ENCODE results near the gene MCF2. TPM values are rescaled to one million over a fixed set of nuclear protein-coding genes. Genes with fewer than 3 reads are reported as not detected.
"Not testable (repeated sequence)": the region's sequence is repeated elsewhere in the genome, so short reads cannot be mapped to it uniquely, and the experiment has no call there.

The MCF2 gene
- polyA plus RNA-seq, 1 donor: 0.13 TPM

GRCh38 chrX:139702658-139703057, 5.3 kb downstream of the MCF2 start:
- WGBS (ENCODE audit: insufficient coverage, low lambda C conversion rate): no CpG with 5 or more reads among the region's 3 CpGs
- Histone ChIP-seq H3K27me3 (ENCODE audit: control insufficient read depth, insufficient read depth, low read length) (no peaks in the 10 kb centered on the region), H3K4me1 (ENCODE audit: control insufficient read depth, insufficient read depth, low read length) (no peaks in the 10 kb centered on the region), H3K36me3 (ENCODE audit: control insufficient read depth, insufficient read depth, low read length) (no peaks in the 10 kb centered on the region), H3K27ac (ENCODE audit: low read length) (no peak overlapping the region), H3K4me3 (ENCODE audit: low read length) (no peak overlapping the region), H3K9me3 (ENCODE audit: control insufficient read depth, low read depth, low read length) (no peaks in the 10 kb centered on the region)
- DNase-seq: no peak

- Histone ChIP-seq H3K27ac (ENCODE audit: low read length) (no peak overlapping the region), H3K4me3 (ENCODE audit: low read length) (no peak overlapping the region), H3K9me3 (ENCODE audit: control insufficient read depth, low read depth, low read length) (no peaks in the 10 kb centered on the region), H3K27me3 (ENCODE audit: control insufficient read depth, insufficient read depth, low read length) (peaks cover 22% of the 10 kb centered on the region), H3K4me1 (ENCODE audit: control insufficient read depth, insufficient read depth, low read length) (no peaks in the 10 kb centered on the region), H3K36me3 (ENCODE audit: control insufficient read depth, insufficient read depth, low read length) (no peaks in the 10 kb centered on the region)
- no CpG with 5 or more reads among the region's 8 CpGs for WGBS (ENCODE audit: insufficient coverage, low lambda C conversion rate)
- DNase-seq: no peak
These were observed 15.1 kb downstream of the MCF2 start for GRCh38 chrX:139692908-139693307.

GRCh38 chrX:139692506-139692849, 15.5 kb downstream of the MCF2 start:
- peak; percentile 1 to 7 for DNase-seq
- no CpG with 5 or more reads among the region's 11 CpGs for WGBS (ENCODE audit: insufficient coverage, low lambda C conversion rate)
- no peak overlapping the region for H3K4me3 ChIP-seq (ENCODE audit: low read length)
- no peaks in the 10 kb centered on the region for H3K4me1 ChIP-seq (ENCODE audit: control insufficient read depth, insufficient read depth, low read length)
- H3K36me3 ChIP-seq (ENCODE audit: control insufficient read depth, insufficient read depth, low read length): no peaks in the 10 kb centered on the region
- no peak overlapping the region for H3K27ac ChIP-seq (ENCODE audit: low read length)
- H3K9me3 ChIP-seq (ENCODE audit: control insufficient read depth, low read depth, low read length): no peaks in the 10 kb centered on the region
- peaks cover 22% of the 10 kb centered on the region for H3K27me3 ChIP-seq (ENCODE audit: control insufficient read depth, insufficient read depth, low read length)

- Histone ChIP-seq H3K27me3 (ENCODE audit: control insufficient read depth, insufficient read depth, low read length) (peaks cover 22% of the 10 kb centered on the region), H3K36me3 (ENCODE audit: control insufficient read depth, insufficient read depth, low read length) (no peaks in the 10 kb centered on the region), H3K9me3 (ENCODE audit: control insufficient read depth, low read depth, low read length) (no peaks in the 10 kb centered on the region), H3K4me3 (ENCODE audit: low read length) (no peak overlapping the region), H3K4me1 (ENCODE audit: control insufficient read depth, insufficient read depth, low read length) (no peaks in the 10 kb centered on the region), H3K27ac (ENCODE audit: low read length) (no peak overlapping the region)
- peak in 1 of 2 donors; percentile 2 for DNase-seq
- no CpG with 5 or more reads among the region's 52 CpGs for WGBS (ENCODE audit: insufficient coverage, low lambda C conversion rate)
These were observed 16.0 kb downstream of the MCF2 start for GRCh38 chrX:139691843-139692505.

GRCh38 chrX:139691493-139691842, 16.5 kb downstream of the MCF2 start:
- Histone ChIP-seq H3K27me3 (ENCODE audit: control insufficient read depth, insufficient read depth, low read length) (peaks cover 22% of the 10 kb centered on the region), H3K4me3 (ENCODE audit: low read length) (no peak overlapping the region), H3K4me1 (ENCODE audit: control insufficient read depth, insufficient read depth, low read length) (no peaks in the 10 kb centered on the region), H3K9me3 (ENCODE audit: control insufficient read depth, low read depth, low read length) (no peaks in the 10 kb centered on the region), H3K36me3 (ENCODE audit: control insufficient read depth, insufficient read depth, low read length) (no peaks in the 10 kb centered on the region), H3K27ac (ENCODE audit: low read length) (no peak overlapping the region)
- no peak for DNase-seq
- no CpG with 5 or more reads among the region's 23 CpGs for WGBS (ENCODE audit: insufficient coverage, low lambda C conversion rate)

GRCh38 chrX:139685175-139685574, 22.8 kb downstream of the MCF2 start:
- not testable (repeated sequence) for H3K27me3 ChIP-seq (ENCODE audit: control insufficient read depth, insufficient read depth, low read length); H3K36me3 ChIP-seq (ENCODE audit: control insufficient read depth, insufficient read depth, low read length); H3K27ac ChIP-seq (ENCODE audit: low read length); DNase-seq; H3K4me3 ChIP-seq (ENCODE audit: low read length); H3K4me1 ChIP-seq (ENCODE audit: control insufficient read depth, insufficient read depth, low read length); H3K9me3 ChIP-seq (ENCODE audit: control insufficient read depth, low read depth, low read length)
- WGBS (ENCODE audit: insufficient coverage, low lambda C conversion rate): no CpG with 5 or more reads among the region's 7 CpGs

GRCh38 chrX:139680356-139680755, 27.6 kb downstream of the MCF2 start:
- WGBS (ENCODE audit: insufficient coverage, low lambda C conversion rate): no CpG with 5 or more reads among the region's 3 CpGs
- Histone ChIP-seq H3K9me3 (ENCODE audit: control insufficient read depth, low read depth, low read length) (no peaks in the 10 kb centered on the region), H3K27me3 (ENCODE audit: control insufficient read depth, insufficient read depth, low read length) (no peaks in the 10 kb centered on the region), H3K4me3 (ENCODE audit: low read length) (no peak overlapping the region), H3K4me1 (ENCODE audit: control insufficient read depth, insufficient read depth, low read length) (no peaks in the 10 kb centered on the region), H3K27ac (ENCODE audit: low read length) (no peak overlapping the region), H3K36me3 (ENCODE audit: control insufficient read depth, insufficient read depth, low read length) (no peaks in the 10 kb centered on the region)
- no peak for DNase-seq

GRCh38 chrX:139647597-139647996, 60.4 kb downstream of the MCF2 start:
- Histone ChIP-seq H3K4me3 (ENCODE audit: low read length) (no peak overlapping the region), H3K4me1 (ENCODE audit: control insufficient read depth, insufficient read depth, low read length) (no peaks in the 10 kb centered on the region)
- WGBS (ENCODE audit: insufficient coverage, low lambda C conversion rate): no CpG with 5 or more reads among the region's 3 CpGs

GRCh38 chrX:139642241-139642927, 65.6 kb downstream of the MCF2 start:
- Histone ChIP-seq H3K27me3 (ENCODE audit: control insufficient read depth, insufficient read depth, low read length) (no peaks in the 10 kb centered on the region), H3K36me3 (ENCODE audit: control insufficient read depth, insufficient read depth, low read length) (no peaks in the 10 kb centered on the region), H3K27ac (ENCODE audit: low read length) (no peak overlapping the region), H3K4me3 (ENCODE audit: low read length) (no peak overlapping the region), H3K4me1 (ENCODE audit: control insufficient read depth, insufficient read depth, low read length) (no peaks in the 10 kb centered on the region), H3K9me3 (ENCODE audit: control insufficient read depth, low read depth, low read length) (no peaks in the 10 kb centered on the region)
- DNase-seq: no peak
- 20% methylated on average over 3 of the region's 10 CpGs for WGBS (ENCODE audit: insufficient coverage, low lambda C conversion rate)

More at GRCh38 chrX:139647597-139647996, 60.4 kb downstream of the MCF2 start:
- no peak for DNase-seq
- Histone ChIP-seq H3K36me3 (ENCODE audit: control insufficient read depth, insufficient read depth, low read length) (no peaks in the 10 kb centered on the region), H3K9me3 (ENCODE audit: control insufficient read depth, low read depth, low read length) (no peaks in the 10 kb centered on the region), H3K27ac (ENCODE audit: low read length) (no peak overlapping the region), H3K27me3 (ENCODE audit: control insufficient read depth, insufficient read depth, low read length) (no peaks in the 10 kb centered on the region)

- Histone ChIP-seq H3K4me3 (ENCODE audit: low read length) (no peak overlapping the region), H3K27ac (ENCODE audit: low read length) (no peak overlapping the region), H3K36me3 (ENCODE audit: control insufficient read depth, insufficient read depth, low read length) (no peaks in the 10 kb centered on the region), H3K9me3 (ENCODE audit: control insufficient read depth, low read depth, low read length) (no peaks in the 10 kb centered on the region), H3K4me1 (ENCODE audit: control insufficient read depth, insufficient read depth, low read length) (no peaks in the 10 kb centered on the region), H3K27me3 (ENCODE audit: control insufficient read depth, insufficient read depth, low read length) (no peaks in the 10 kb centered on the region)
- no CpG with 5 or more reads among the region's 2 CpGs for WGBS (ENCODE audit: insufficient coverage, low lambda C conversion rate)
- DNase-seq: no peak
These were observed 67.7 kb downstream of the MCF2 start for GRCh38 chrX:139640259-139640658.

GRCh38 chrX:139639253-139639652, 68.7 kb downstream of the MCF2 start:
- Histone ChIP-seq H3K27me3 (ENCODE audit: control insufficient read depth, insufficient read depth, low read length) (no peaks in the 10 kb centered on the region), H3K27ac (ENCODE audit: low read length) (no peak overlapping the region), H3K4me3 (ENCODE audit: low read length) (no peak overlapping the region), H3K36me3 (ENCODE audit: control insufficient read depth, insufficient read depth, low read length) (no peaks in the 10 kb centered on the region), H3K9me3 (ENCODE audit: control insufficient read depth, low read depth, low read length) (no peaks in the 10 kb centered on the region), H3K4me1 (ENCODE audit: control insufficient read depth, insufficient read depth, low read length) (no peaks in the 10 kb centered on the region)
- no CpG with 5 or more reads among the region's 8 CpGs for WGBS (ENCODE audit: insufficient coverage, low lambda C conversion rate)
- DNase-seq: no peak
